Mesodermal cell (in vitro differentiated cells): ENCODE data around the gene ARMC12.

ENCODE experiments used
- H3K27ac ChIP-seq: 2 replicates; pipeline ENCODE4 v1.7.0; 2013; ENCODE audit warnings: mild to moderate bottlenecking, low read depth, low read length, moderate library complexity; ENCODE audit not compliant: severe bottlenecking
- H3K36me3 ChIP-seq: 2 replicates; pipeline ENCODE4 v1.7.1; 2013; ENCODE audit warnings: mild to moderate bottlenecking, low read length, moderate library complexity; ENCODE audit not compliant: control insufficient read depth, insufficient read depth
- H3K4me1 ChIP-seq: one replicate; pipeline ENCODE4 v1.7.1; 2013; ENCODE audit warnings: mild to moderate bottlenecking, low read length; ENCODE audit not compliant: insufficient read depth, control insufficient read depth, poor library complexity, severe bottlenecking
- H3K4me3 ChIP-seq: 2 replicates; pipeline ENCODE4 v1.7.0; 2013; ENCODE audit warnings: low read length, control low read depth, mild to moderate bottlenecking; ENCODE audit not compliant: insufficient read depth, poor library complexity, severe bottlenecking; ENCODE audit errors: extremely low read depth
- H3K9me3 ChIP-seq: 2 replicates; pipeline ENCODE4 v1.7.1; 2013; ENCODE audit warnings: mild to moderate bottlenecking, low read length, moderate library complexity; ENCODE audit not compliant: control insufficient read depth
- WGBS, 2 experiments: methylation state at CpG; one replicate each; pipeline ENCODE4 v1.1.5; 2013; ENCODE audit warnings: missing lambda C conversion rate in 2 of 2; ENCODE audit not compliant: insufficient coverage in 2 of 2; 5-methylcytosine and 5-hydroxymethylcytosine counted together

Gene ARMC12

GRCh38 chr6:35736253-35736894, 458 bp upstream of the ARMC12 start:
- H3K4me1 ChIP-seq, result peaks cover 12% of the 10 kb centered on the region
- WGBS, 2 experiments, result 64 to 98% methylated on average over 4 to 5 of the region's 8 CpGs
- no peak overlapping the region for H3K27ac ChIP-seq

GRCh38 chr6:35737413-35738211, 780 bp downstream of the ARMC12 start:
- Histone ChIP-seq H3K4me3 (no peak overlapping the region), H3K36me3 (no peaks in the 10 kb centered on the region), H3K27ac (no peak overlapping the region), H3K4me1 (peaks cover 12% of the 10 kb centered on the region), H3K9me3 (no peaks in the 10 kb centered on the region)
- 87 to 93% methylated on average over 10 to 12 of the region's 16 CpGs for WGBS, 2 experiments

More at GRCh38 chr6:35736253-35736894, 458 bp upstream of the ARMC12 start:
- no peaks in the 10 kb centered on the region for H3K9me3 ChIP-seq
- no peaks in the 10 kb centered on the region for H3K36me3 ChIP-seq
- H3K4me3 ChIP-seq, result no peak overlapping the region

- Histone ChIP-seq H3K36me3 (no peaks in the 10 kb centered on the region), H3K9me3 (no peaks in the 10 kb centered on the region), H3K4me3 (no peak overlapping the region), H3K27ac (peak overlapping the region; percentile 75), H3K4me1 (peaks cover 12% of the 10 kb centered on the region)
- 30 to 46% methylated on average over 2 to 3 of the region's 5 CpGs for WGBS, 2 experiments
Observed at GRCh38 chr6:35739645-35740524, 3.1 kb downstream of the ARMC12 start.

GRCh38 chr6:35742842-35743241, 6.0 kb downstream of the ARMC12 start:
- Histone ChIP-seq H3K9me3 (peaks cover 3% of the 10 kb centered on the region), H3K27ac (no peak overlapping the region), H3K4me3 (no peak overlapping the region), H3K4me1 (peaks cover 12% of the 10 kb centered on the region), H3K36me3 (no peaks in the 10 kb centered on the region)
- WGBS, 2 experiments, result 74 to 80% methylated on average over 1 to 7 of the region's 8 CpGs

- Histone ChIP-seq H3K36me3 (no peaks in the 10 kb centered on the region), H3K4me3 (no peak overlapping the region), H3K9me3 (peaks cover 8% of the 10 kb centered on the region), H3K4me1 (peaks cover 1% of the 10 kb centered on the region), H3K27ac (no peak overlapping the region)
- WGBS, 2 experiments, result 97 to 98% methylated on average over 6 to 7 of the region's 7 CpGs
Observed at GRCh38 chr6:35745509-35745908, 8.7 kb downstream of the ARMC12 start.

GRCh38 chr6:35746516-35746915, 9.7 kb downstream of the ARMC12 start:
- WGBS, 2 experiments, result 93 to 94% methylated on average over 3 of the region's 3 CpGs
- H3K36me3 ChIP-seq, result no peaks in the 10 kb centered on the region

GRCh38 chr6:35747877-35748276, 11.0 kb downstream of the ARMC12 start:
- no peaks in the 10 kb centered on the region for H3K36me3 ChIP-seq
- H3K4me3 ChIP-seq, result no peak overlapping the region
- H3K9me3 ChIP-seq, result peaks cover 8% of the 10 kb centered on the region
- no CpG with 5 or more reads among the region's 1 CpG for WGBS, 2 experiments
- H3K27ac ChIP-seq, result no peak overlapping the region
- H3K4me1 ChIP-seq, result no peaks in the 10 kb centered on the region

More at GRCh38 chr6:35746516-35746915, 9.7 kb downstream of the ARMC12 start:
- Histone ChIP-seq H3K4me1 (no peaks in the 10 kb centered on the region), H3K4me3 (no peak overlapping the region), H3K27ac (no peak overlapping the region), H3K9me3 (peaks cover 8% of the 10 kb centered on the region)

GRCh38 chr6:35750557-35750956, 13.7 kb downstream of the ARMC12 start:
- H3K4me3 ChIP-seq, result no peak overlapping the region
- no peaks in the 10 kb centered on the region for H3K36me3 ChIP-seq
- no peaks in the 10 kb centered on the region for H3K4me1 ChIP-seq
- H3K27ac ChIP-seq, result no peak overlapping the region
- WGBS, 2 experiments, result 88 to 92% methylated on average over 5 to 6 of the region's 7 CpGs
- peaks cover 8% of the 10 kb centered on the region for H3K9me3 ChIP-seq

GRCh38 chr6:35751594-35751993, 14.8 kb downstream of the ARMC12 start:
- Histone ChIP-seq H3K36me3 (no peaks in the 10 kb centered on the region), H3K9me3 (peaks cover 8% of the 10 kb centered on the region), H3K27ac (no peak overlapping the region), H3K4me3 (no peak overlapping the region), H3K4me1 (no peaks in the 10 kb centered on the region)
- WGBS, 2 experiments, result 81 to 94% methylated on average over 3 of the region's 4 CpGs

- H3K4me1 ChIP-seq, result no peaks in the 10 kb centered on the region
- peaks cover 8% of the 10 kb centered on the region for H3K9me3 ChIP-seq
- H3K36me3 ChIP-seq, result no peaks in the 10 kb centered on the region
- no peak overlapping the region for H3K4me3 ChIP-seq
- no peak overlapping the region for H3K27ac ChIP-seq
- 98 to 100% methylated on average over 4 of the region's 4 CpGs for WGBS, 2 experiments
Observed at GRCh38 chr6:35752330-35752729, 15.5 kb downstream of the ARMC12 start.
